ENCODE results near the gene STOML1.

STOML1 gene

DNA sequence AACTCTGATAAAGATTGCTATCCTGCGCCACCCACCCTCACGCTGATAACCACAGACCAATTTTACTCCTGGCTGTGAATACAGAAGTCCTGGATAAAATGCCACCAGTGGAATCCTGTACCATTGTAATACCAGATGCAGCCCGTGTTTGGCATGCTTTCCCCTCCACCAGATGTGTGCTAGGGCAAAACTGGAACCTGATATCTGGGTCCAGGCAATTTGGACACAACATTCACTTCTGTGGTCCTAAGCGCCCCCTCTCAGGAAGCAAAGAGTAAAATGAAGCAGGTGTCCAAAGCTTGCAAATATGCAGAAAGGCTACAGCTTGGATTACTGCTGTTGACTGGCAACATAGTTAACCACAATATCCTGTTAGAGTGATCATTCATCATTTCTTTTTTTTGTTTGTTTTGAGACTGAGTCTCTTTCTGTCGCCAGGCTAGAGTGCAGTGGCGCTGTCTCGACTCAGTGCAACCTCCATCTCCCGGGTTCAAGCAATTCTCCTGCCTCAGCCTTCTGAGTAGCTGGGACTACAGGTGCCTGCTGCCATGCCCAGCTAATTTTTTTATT is 33.0 kb downstream of the STOML1 start:
- DNase-seq, result no peak

DNA sequence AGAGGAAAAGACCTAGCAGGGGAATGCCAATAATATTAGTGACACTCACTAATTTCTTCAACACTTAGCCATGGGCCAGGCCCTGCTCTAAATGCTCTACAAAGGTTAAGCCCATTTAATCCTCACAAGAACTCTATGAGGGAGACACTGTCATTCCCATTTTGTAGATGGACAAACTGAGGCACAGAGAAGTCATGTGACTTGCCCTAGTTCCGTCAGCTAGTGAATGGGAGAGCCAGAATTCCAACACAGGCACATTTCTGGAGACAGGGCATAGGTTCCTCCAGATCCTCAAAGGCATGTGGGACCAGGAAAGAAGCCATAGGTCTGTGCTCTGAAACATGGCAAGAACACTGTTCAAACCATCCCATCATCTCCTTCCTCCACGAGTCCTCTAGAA is 34.3 kb downstream of the STOML1 start:
- DNase-seq, result no peak

DNA sequence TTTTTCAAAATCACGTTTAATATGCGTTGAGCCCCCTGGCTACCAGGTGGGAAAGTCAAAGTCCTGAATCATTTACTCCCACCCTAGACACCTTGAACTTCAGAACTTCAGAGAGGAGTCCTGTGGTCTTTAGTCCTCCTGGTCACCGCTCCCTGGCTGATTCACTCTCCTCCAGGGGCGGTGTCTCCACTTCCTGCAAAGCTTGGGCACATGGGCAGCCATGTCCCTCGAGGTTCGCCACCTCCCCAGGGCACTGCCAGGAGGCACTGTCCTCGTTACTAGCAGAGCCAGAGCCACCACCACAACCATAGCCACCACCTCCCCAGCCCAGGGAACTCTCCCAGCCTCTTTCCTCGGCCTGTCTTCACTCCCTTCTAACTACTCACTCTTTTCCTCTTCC is 34.8 kb downstream of the STOML1 start:
- DNase-seq, result no peak

DNA sequence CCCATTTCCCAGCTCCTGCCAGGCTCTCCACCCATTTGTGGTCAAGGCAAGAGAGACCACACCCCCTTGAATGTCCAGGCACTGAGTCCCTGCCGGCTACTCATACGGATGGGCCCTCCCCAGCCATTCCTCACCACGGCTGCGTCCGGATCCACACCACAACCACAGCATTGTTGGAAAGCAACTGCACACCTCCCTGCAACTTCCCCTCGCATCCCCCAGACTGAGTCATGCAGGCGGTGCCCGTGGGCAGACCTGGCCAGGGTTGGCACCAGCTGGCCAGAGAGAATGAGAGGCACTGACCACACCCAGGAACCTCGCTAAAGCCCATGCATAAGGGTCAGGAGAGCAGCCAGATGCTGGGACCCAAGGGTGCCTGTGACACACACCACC is 35.4 kb downstream of the STOML1 start:
- DNase-seq, result no peak

DNA sequence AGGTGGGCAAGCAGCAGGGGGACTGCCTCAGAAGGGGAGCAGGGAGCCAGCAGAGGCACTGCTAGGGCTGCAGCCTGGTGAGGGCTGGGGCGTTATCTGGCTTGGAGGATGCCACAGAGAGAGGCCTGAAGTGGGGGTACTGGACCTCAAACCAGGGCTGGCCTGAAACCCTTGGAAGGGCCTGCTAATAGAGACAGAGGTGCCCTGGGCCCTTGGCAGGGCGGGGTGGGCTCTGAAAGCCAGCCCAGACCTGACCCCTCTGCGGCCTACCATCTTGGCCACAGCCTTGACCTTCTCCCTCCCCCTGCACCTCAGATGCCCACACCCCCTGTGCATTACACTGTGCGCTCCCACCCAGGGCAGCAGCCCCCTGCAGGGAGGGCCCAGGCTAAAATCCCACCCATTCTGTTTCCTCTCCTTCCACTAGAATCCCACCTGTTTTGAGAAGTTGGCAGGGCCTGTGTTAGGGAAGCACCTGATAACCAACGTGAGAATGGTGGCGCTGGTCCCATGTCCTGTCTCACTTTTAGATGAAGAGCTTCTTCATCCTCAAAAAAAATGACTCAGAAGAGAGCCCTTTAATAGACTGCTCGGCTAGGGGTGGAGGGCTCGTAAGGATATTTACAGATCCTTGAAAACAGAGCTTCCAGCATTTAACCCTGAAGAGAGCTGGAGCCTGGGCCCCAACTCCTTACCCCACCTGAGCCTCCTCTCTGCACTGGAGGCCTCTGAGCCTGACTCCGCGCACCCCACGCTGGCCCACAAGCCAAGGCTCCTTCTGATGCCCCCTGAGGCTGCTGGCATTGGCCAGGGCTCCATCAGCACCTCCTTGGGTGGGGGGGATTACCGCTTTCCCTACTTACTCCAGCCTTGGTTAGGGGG is 36.0 kb downstream of the STOML1 start:
- no peak for DNase-seq

DNA sequence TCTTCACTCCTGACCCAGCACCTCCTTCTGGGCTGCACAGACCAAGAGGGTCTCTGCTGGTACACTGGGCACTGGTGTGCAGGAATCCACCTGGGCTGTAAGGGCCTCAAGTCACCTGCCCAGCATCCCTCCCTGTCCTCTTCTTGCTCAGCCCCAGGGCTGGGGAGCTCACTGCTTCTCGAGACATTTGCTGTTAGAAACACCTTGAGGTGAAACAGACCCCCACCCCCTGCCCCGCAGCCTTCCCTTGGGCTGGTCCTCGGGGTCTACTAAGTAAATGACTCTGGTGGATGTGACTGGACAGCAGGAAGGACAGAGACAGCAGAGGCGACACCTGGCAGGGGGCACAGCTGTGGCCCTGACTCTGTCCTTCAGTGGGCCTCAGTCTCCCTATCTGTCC is 36.8 kb downstream of the STOML1 start:
- no peak for DNase-seq

DNA sequence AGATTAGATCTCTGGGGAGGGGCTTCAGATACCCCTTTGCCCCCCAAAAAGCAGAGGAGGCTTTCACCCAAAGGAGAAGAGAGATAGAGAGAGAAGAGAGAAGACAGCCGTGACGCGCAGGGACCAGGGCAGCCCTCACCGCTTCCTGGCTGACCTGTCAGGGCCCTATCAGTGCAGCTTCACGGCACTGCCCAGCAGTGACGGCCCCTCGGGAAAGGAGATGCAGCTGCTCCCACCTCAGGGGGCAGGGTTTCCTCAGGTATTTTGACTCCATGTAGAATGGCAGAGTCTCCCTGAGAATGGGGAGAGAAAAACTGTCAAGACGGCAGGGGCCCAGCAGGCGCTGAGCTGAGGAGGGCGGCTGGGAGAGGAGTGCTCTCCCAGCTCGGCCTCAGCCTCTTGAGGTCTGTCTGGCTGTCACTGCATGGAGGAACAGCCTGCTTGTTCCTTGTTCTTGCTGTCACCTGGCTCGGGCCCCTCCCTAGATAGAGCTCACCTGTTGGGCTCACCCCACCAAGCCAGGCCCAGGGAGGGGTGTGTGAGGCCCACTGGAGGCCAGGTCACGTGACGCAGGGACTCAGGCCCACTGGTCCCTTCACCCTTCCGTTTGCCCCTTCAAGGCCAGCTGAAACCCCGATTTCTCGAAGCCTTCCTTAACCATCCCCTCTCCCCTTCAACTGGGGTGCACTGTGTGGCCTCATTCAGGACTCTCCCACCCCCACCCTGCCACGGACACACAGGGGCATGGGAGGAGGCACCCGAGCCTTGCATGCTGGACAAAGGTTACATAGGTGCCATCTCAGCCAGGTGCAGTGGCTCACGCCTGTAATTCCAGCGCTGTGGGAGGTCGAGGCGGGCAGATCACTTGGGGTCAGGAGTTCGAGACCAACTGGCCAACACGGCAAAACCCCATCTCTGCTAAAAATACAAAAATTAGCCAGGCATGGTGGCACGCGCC is 37.6 kb downstream of the STOML1 start:
- no peak for DNase-seq

DNA sequence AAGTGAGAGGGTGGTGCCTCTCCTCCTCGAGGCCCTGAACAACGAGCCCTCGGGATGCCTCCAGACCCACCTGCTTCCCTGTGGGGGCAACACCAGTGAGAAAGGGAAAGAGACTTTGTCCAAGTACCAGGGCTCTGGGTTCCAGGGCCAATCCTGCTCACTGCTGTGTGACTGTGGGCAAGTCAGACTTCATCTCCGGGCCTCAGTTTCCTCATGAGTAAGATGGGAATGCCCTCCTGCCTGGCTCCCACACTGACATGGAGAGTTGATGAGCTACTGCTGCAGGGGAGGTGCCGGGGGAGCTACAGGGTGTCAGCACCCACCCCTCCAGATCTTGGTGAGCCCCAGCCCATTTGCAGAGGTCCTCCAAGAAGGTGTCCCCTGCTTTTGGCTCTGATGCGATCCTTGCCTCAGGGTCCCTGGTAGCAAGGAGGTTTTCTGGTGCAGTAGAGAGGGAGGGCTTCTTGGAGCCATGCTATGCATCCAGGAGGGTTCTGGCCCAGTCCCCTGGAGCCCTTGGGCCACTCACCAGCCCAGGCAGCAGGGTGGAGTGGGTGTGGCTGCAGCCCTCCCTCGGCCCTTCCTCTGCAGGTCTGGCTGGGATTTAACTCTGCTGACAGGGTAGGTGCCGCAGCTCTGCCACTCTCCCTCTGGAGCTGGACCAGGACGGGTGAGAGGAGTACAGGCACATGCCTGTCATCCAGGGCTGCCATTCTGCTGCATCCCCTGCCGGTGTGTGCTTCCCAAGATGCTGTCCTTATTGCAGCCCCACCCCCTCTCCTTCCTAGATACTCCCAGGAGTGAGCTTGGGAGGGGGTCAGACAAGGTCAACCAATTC is 39.0 kb downstream of the STOML1 start:
- no peak for DNase-seq

DNA sequence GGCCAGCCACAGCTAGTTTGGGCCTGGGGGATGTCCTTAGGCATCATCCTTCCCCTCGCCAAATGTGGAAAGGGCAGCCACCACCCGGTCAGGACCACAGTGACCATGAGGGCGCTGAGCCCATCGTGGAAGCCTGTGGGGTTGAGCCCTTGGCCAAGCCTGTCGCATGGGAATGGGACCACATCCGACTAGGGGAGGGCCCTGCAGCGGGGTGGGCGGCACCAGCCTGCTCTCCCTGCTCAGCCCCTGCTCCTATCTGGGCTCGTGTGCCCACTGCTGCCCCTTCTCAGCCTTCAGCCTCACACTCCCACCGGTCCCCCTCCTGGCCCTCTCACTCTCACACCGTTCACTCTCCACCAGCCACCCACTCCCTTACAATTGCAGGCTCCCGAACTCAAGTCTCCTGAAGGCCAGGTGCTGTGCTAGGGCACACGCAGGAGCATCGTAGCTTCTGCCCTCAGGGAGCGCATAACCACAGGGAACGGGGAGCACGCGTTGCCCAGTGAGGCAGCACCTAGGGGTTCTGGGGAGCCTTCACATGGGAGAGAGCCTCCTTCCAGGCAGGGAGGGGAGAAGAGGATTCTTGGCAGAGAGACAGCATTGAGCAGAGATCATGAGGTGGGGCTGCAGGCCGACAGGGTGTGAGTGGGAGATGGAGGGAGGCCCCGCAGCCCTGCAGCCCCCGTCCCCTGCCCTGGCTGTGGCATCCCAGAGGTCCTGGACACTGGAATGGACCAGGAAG is 39.8 kb downstream of the STOML1 start:
- DNase-seq, result no peak

DNA sequence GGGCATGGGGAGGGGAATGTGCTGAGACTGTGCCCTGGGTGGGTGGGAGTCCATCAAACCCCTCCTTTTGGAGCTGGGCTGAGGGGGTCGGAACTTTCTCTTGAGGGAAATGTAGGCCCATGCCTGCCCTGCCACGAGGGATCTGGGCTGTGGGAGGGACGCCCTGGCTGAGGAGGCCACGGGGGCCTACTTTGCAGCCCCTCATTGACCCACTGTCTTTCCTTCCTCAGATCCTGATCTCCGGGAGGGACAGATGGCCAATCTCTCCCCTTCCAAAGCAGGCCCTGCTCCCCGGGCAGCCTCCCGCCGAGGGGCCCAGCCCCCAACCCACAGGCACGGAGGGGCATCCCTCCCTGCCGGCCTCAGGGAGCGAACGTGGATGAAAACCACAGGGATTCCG is 40.5 kb downstream of the STOML1 start:
- DNase-seq, result no peak

DNA sequence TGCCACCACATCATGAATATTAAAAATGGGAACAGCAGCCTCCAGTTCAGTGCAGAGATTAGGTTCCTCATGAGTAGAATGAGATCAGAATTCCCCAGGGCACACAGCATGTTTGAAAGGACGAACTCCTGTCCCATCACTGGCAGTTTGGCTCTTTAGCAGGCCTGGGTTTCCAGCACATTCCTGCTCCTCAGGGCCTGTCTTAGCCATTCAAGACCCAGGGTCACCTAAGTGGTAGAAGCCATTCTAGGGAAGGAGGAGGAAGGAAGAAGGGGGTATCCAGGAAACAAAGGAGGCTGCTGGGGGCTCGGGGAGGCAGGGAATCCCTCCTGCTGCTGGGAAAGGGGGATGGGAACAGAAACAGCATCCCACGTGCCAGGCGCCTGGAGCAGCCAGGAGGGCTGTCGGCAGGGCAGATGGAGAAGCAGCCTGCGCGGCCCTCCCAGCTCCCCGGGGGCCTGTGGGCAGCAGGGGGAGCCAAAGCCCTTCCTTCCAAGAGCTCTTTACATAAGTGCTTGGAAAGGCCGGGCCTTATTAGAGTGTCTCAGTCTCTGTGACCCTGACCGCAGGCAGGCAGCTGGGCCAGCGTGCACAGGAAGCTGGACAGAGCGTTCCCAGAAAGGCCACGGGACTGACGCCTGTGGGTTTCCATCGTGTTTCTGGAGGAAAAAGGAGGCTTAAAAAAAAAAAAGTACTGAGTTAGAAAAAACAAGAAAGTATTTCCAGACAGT is 41.1 kb downstream of the STOML1 start:
- peak; percentile 75 for DNase-seq

DNA sequence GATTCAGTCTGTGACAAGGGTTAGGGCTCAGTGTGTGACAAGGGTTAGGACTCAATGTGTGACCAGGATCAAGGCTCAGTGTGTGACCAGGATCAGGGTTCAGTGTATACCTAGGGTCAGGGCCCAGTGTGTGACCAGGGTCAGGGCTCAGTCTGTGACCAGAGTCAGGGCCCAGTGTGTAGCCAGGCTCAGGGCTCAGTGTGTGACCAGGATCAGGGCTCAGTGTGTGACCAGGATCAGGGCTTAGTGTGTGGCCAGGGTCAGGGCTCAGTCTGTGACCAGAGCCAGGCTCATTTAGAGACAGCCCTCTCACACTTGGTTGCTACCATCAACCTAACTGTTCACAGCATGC is 41.6 kb downstream of the STOML1 start:
- DNase-seq, result no peak

DNA sequence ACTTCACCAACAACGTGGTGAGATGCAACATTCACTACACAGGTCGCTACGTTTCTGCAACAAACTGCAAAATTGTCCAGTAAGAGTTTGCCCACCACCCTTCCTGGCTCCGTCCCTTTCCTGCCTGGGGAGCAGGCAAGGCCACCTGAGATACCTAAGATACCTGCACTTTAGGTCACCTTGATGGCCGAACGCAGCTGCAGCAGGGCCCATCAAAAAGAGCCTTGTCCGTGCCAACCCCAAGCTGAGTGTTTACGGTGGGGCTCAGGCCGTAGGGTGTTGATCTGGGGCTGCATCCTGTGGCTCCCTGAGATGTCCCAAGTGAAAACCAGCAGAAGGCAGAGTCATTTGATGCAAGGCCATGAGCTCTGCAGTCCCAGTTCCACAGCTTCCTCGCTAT is 42.6 kb downstream of the STOML1 start:
- no peak for DNase-seq

DNA sequence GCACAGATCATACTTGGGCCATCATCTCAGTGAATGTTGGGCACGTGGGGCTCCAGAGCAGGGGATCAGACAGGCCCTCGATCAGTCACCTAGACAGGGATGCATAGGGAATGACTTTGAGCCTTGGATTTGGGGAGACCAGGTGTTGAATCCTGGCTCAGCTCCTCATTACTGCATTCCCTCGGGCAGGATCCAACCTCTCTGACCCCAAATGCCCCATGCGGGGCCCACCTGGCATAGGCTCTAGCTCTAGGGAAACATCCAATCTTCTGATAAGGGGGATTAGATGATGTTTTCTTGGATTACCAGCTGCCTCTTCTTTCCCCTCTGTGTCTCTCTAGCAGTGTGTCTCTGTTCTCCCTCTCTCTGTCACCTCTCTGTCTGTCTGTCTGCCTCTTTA is 43.1 kb downstream of the STOML1 start:
- no peak for DNase-seq

DNA sequence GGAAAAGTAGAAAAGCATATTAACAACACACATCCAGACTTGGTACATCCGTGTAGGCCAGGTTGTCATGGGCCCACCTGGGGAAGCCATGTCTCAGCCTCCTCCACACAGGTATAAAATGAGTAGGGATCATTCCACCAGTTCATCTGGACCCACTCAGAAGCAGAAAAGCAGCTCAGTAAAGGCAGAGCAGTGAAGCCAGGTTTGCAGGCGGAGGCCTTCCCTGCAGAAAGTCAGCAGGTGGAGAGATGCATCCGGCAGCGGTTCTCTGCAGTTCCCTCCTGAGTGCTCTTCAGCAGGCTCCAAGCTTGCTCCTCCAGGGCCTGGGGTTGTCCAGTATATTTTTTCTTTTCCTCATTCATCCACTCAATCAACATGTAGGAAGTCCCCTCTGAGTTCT is 43.7 kb downstream of the STOML1 start:
- no peak for DNase-seq

DNA sequence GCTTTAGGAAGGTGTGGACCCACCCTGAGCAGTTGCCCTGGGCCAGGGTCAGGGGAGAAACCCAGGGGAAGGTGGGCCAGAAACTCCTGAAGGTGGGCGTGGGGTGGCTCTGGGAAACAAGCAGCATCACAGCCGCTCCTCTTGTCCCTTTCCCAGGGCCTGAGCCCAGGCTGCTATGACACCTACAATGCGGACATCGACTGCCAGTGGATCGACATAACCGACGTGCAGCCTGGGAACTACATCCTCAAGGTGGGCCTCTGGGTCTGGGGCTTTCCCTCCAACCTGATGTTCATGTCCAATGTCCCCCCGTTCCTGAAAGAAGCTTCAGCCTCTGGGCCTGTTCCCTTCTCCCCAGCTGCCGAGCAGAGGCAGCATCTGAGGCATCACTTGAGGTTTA is 44.4 kb downstream of the STOML1 start:
- DNase-seq, result no peak

DNA sequence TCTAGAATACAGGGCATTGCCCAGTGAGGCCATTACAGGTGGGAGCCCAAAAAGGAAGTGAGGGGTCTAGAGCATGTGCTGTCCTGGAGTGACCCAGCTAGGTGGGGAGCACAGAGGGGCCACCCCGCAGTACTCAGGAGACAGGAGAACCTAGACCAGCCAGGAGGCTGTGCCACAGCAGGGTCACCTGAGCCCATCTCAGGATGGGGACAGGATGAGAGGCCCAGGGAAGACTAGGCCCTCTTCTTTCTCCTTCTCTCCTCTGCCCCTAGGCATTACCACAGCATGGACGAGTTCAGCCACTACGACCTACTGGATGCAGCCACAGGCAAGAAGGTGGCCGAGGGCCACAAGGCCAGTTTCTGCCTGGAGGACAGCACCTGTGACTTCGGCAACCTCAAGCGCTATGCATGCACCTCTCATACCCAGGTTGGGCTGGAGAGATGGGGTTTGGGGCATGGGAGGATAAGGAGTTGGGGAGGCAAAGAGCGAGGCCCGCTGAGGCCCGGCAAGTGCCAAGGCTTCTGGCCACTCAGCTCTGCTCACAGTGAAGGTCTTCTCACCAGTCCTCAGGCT is 45.2 kb downstream of the STOML1 start:
- no peak for DNase-seq

DNA sequence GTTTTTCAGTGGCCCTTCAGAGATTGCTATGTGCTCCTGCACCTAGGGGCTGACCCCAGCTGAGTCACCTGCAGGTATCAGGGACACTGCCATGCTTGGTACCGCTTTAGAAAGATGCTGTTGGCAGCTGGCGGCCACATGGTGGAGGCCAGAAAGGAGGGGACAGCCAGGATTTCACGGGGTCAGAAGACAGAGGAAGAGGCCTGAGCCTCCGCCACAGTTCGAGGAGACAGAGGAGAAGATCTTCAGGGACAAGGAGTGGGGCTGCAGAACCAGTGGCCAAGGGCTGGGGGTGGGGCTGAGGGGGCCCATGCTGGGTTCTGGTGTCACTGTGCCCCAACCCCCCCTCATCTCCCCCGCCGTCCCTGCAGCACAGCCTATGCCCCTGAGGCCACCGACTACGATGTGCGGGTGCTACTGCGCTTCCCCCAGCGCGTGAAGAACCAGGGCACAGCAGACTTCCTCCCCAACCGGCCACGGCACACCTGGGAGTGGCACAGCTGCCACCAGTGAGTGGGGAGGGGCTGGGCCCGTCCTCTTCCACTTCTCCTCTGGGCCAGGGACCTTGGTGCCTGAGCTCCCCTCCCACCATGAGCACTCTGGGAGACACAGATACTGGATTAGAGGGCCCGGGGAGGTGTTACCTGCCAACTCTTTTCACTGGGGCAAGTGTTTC is 45.9 kb downstream of the STOML1 start:
- no peak for DNase-seq

DNA sequence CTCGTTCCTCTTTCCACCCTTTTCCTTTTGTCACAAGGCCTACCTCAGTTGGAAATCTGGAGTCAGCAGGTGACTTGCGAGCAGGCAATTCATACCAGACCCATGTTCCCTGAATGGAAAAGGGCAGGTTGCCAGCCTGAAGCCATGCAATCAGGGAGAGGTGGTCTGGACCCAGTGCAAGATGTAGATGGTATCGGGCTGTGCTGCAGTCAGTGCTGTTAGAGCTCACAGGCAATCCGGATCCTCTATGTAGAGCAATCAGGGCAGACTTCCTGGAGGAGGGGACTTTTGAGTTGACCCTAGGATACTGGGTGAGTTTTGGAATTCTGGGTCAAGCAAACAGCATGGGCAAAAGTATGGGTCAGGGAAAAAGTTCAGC is 47.0 kb downstream of the STOML1 start:
- no peak for DNase-seq

Data from activated naive CD4-positive, alpha-beta T cell treated with anti-CD3 and anti-CD28 coated beads, Interleukin-2, amount 50 U/mL, for 16 hours (primary cell).